Measurements from ENCODE around the gene TNS4.

DNA sequence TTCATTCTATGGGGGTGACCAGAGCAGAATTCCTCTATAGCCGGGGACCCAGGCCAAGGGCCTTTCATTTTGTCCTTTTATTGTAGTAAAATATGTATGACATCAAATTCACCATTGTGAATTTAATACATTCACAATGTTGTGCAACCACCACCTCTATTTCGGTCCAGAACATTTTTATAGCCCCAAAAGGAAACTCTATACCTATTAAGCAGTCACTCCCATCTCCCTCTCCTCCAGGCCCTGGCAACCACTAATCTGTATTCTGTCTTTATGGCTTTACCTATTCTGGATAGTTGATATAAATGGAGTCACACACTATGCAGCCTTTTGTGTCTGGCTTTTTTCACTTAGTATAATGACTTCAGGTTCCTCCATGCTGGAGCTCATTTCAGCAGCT lies 9.7 kb upstream of the TNS4 start:
- TF ChIP-seq FOSL2 (IDR thresholded peaks at IDR 0.05): no peak
- TF ChIP-seq FOSL2 (CRISPR knock-in tag; IDR thresholded peaks at IDR 0.05): no peak
- no peak for TF ChIP-seq MAFK (IDR thresholded peaks at IDR 0.05; ENCODE audit: partially characterized antibody)
- TF ChIP-seq EP300 (IDR thresholded peaks at IDR 0.05): no peak
- TF ChIP-seq, protein P1, sequence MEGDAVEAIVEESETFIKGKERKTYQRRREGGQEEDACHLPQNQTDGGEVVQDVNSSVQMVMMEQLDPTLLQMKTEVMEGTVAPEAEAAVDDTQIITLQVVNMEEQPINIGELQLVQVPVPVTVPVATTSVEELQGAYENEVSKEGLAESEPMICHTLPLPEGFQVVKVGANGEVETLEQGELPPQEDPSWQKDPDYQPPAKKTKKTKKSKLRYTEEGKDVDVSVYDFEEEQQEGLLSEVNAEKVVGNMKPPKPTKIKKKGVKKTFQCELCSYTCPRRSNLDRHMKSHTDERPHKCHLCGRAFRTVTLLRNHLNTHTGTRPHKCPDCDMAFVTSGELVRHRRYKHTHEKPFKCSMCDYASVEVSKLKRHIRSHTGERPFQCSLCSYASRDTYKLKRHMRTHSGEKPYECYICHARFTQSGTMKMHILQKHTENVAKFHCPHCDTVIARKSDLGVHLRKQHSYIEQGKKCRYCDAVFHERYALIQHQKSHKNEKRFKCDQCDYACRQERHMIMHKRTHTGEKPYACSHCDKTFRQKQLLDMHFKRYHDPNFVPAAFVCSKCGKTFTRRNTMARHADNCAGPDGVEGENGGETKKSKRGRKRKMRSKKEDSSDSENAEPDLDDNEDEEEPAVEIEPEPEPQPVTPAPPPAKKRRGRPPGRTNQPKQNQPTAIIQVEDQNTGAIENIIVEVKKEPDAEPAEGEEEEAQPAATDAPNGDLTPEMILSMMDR (IDR thresholded peaks at IDR 0.05): no peak
- TF ChIP-seq, protein P2, sequence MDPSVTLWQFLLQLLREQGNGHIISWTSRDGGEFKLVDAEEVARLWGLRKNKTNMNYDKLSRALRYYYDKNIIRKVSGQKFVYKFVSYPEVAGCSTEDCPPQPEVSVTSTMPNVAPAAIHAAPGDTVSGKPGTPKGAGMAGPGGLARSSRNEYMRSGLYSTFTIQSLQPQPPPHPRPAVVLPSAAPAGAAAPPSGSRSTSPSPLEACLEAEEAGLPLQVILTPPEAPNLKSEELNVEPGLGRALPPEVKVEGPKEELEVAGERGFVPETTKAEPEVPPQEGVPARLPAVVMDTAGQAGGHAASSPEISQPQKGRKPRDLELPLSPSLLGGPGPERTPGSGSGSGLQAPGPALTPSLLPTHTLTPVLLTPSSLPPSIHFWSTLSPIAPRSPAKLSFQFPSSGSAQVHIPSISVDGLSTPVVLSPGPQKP (IDR thresholded peaks at IDR 0.05; ENCODE audit: low read depth, low read length): no peak
- TF ChIP-seq SMC3 (IDR thresholded peaks at IDR 0.05): no peak
- TF ChIP-seq, protein P3, sequence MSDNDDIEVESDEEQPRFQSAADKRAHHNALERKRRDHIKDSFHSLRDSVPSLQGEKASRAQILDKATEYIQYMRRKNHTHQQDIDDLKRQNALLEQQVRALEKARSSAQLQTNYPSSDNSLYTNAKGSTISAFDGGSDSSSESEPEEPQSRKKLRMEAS (IDR thresholded peaks at IDR 0.05): no peak
